ENCODE data around the gene RAPSN.

Gene RAPSN

GRCh38 chr11:47390422-47390760, 58.5 kb downstream of the RAPSN start:
- no peak for DNase-seq (ENCODE audit: low read depth in 3 of 3)

- no peak for DNase-seq (ENCODE audit: low read depth in 3 of 3)
Observed at GRCh38 chr11:47389577-47390421, 59.1 kb downstream of the RAPSN start.

GRCh38 chr11:47388697-47389576, 60.0 kb downstream of the RAPSN start:
- no peak for DNase-seq (ENCODE audit: low read depth in 3 of 3)

- no peak for DNase-seq (ENCODE audit: low read depth in 3 of 3)
Observed at GRCh38 chr11:47387944-47388696, 60.8 kb downstream of the RAPSN start.
